ENCODE data around the gene TLDC2. TPM values are rescaled to one million over a fixed set of nuclear protein-coding genes. Genes with fewer than 3 reads are reported as not detected.

TLDC2 gene
- total RNA-seq, 1 donor from 2014 or later: 1.3 TPM

GRCh38 chr20:36848677-36849076 lies 27.3 kb upstream of the TLDC2 start:
- Histone ChIP-seq H3K4me1 (peaks cover 69% of the 10 kb centered on the region), H3K27ac (peak overlapping the region; percentile 77), H3K36me3 (no peaks in the 10 kb centered on the region), H3K4me3 (no peak overlapping the region), H3K27me3 (ENCODE audit: low read depth) (no peaks in the 10 kb centered on the region), H3K9me3 (no peaks in the 10 kb centered on the region)
- ATAC-seq (no peak), DNase-seq (no peak)
- TF ChIP-seq, protein P1, sequence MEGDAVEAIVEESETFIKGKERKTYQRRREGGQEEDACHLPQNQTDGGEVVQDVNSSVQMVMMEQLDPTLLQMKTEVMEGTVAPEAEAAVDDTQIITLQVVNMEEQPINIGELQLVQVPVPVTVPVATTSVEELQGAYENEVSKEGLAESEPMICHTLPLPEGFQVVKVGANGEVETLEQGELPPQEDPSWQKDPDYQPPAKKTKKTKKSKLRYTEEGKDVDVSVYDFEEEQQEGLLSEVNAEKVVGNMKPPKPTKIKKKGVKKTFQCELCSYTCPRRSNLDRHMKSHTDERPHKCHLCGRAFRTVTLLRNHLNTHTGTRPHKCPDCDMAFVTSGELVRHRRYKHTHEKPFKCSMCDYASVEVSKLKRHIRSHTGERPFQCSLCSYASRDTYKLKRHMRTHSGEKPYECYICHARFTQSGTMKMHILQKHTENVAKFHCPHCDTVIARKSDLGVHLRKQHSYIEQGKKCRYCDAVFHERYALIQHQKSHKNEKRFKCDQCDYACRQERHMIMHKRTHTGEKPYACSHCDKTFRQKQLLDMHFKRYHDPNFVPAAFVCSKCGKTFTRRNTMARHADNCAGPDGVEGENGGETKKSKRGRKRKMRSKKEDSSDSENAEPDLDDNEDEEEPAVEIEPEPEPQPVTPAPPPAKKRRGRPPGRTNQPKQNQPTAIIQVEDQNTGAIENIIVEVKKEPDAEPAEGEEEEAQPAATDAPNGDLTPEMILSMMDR (IDR thresholded peaks at IDR 0.05): no peak
- intact Hi-C loops (cut with DNase I): no loop called here

GRCh38 chr20:36849333-36850065 lies 26.4 kb upstream of the TLDC2 start:
- ATAC-seq (no peak), DNase-seq (no peak)
- Histone ChIP-seq H3K36me3 (no peaks in the 10 kb centered on the region), H3K27me3 (ENCODE audit: low read depth) (no peaks in the 10 kb centered on the region), H3K4me3 (no peak overlapping the region), H3K9me3 (no peaks in the 10 kb centered on the region), H3K27ac (peak overlapping the region; percentile 77), H3K4me1 (peaks cover 69% of the 10 kb centered on the region)
- TF ChIP-seq, protein P1 (IDR thresholded peaks at IDR 0.05): no peak
- intact Hi-C loops (cut with DNase I): no loop called here

GRCh38 chr20:36850759-36851158 lies 25.2 kb upstream of the TLDC2 start:
- Histone ChIP-seq H3K36me3 (no peaks in the 10 kb centered on the region), H3K27ac (no peak overlapping the region), H3K9me3 (no peaks in the 10 kb centered on the region), H3K27me3 (ENCODE audit: low read depth) (no peaks in the 10 kb centered on the region), H3K4me1 (peaks cover 70% of the 10 kb centered on the region), H3K4me3 (no peak overlapping the region)
- TF ChIP-seq, protein P1 (IDR thresholded peaks at IDR 0.05): no peak
- intact Hi-C loops (cut with DNase I): no loop called here
- ATAC-seq (no peak), DNase-seq (no peak)

GRCh38 chr20:36851490-36851889 lies 24.4 kb upstream of the TLDC2 start:
- intact Hi-C loops (cut with DNase I): no loop called here
- no peak for DNase-seq
- no peak overlapping the region for H3K4me3 ChIP-seq
- no peaks in the 10 kb centered on the region for H3K36me3 ChIP-seq
- TF ChIP-seq, protein P1 (IDR thresholded peaks at IDR 0.05): no peak
- no peak for ATAC-seq
- no peaks in the 10 kb centered on the region for H3K9me3 ChIP-seq
- peaks cover 74% of the 10 kb centered on the region for H3K4me1 ChIP-seq
- H3K27me3 ChIP-seq (ENCODE audit: low read depth): no peaks in the 10 kb centered on the region
- H3K27ac ChIP-seq: peak overlapping the region; percentile 81

DNA sequence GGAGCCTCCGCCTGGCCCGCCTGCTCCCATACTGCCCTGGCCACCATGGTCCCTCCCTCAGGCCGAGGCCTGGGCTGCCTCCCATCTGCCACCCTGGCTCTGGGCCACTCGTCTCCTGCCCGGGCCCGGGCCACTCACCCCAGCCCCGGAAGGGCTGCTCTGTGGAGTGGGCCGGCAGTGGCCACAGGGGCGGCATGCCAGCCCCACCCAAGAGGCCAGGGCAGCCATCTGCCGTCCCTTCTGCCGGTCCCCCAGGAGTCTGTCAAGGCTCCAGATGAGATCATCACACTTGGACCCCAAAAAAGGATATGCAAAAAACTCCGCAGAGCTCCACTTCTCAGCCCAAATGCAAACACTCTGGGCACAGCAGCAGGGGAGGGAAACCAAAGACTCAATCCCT lies 23.8 kb upstream of the TLDC2 start:
- H3K4me1 ChIP-seq: peaks cover 74% of the 10 kb centered on the region
- DNase-seq (no peak), ATAC-seq (peak; percentile 53 to 59)
- no peaks in the 10 kb centered on the region for H3K27me3 ChIP-seq (ENCODE audit: low read depth)
- no peaks in the 10 kb centered on the region for H3K36me3 ChIP-seq
- TF ChIP-seq, protein P1 (IDR thresholded peaks at IDR 0.05): no peak
- H3K27ac ChIP-seq: peak overlapping the region; percentile 81
- intact Hi-C loops (cut with DNase I): no loop called here
- no peaks in the 10 kb centered on the region for H3K9me3 ChIP-seq
- H3K4me3 ChIP-seq: no peak overlapping the region

All from lower lobe of right lung (tissue), 2 donors.